GM21423 (cell line): ENCODE measurements around the gene C1orf210.

Experiments used
- ATAC-seq: cut with Tn5 transposase; IDR thresholded peaks from one replicate; pipeline ENCODE4 v1.9.1; 2021; ENCODE audit warnings: mild to moderate bottlenecking, moderate library complexity; ENCODE audit not compliant: unreplicated experiment

C1orf210 gene

DNA sequence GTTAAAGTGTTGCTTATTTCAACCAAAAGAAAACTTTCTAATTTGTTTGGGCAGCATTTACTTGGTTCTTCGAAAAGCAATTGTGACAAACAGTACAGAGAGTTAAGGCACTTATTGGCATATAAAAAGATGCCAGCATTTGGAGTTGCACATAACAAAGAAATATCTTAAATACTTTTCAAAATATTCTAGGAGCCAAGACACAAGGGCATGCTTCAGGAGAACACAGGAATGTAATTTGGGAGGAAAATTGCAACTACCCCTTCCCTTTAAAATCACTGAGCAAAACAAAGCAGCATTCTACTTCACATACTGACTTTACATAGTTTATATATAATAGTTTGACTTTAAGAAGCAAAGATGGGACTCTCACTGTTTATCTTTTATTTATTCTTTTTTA, 10.8 kb upstream of the C1orf210 start:
- no peak for ATAC-seq

DNA sequence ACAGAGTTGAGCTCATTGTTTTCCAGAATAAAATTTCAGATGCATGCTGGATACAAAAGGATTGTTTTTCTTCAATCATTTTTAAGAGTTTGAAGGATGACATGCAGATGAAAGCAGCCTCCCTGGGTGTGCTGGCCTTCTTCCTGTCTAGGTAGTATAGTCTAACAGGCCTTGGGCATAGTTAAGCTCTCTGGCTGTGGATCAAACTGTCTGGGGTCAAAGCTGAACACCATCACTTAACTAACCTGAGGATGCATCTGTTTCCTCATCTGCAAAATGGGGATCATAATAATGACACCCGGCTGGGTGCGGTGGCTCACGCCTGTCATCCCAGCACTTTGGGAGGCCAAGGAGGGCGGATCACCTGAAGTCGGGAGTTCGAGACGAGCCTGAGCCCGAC, 9.4 kb upstream of the C1orf210 start:
- ATAC-seq: no peak

DNA sequence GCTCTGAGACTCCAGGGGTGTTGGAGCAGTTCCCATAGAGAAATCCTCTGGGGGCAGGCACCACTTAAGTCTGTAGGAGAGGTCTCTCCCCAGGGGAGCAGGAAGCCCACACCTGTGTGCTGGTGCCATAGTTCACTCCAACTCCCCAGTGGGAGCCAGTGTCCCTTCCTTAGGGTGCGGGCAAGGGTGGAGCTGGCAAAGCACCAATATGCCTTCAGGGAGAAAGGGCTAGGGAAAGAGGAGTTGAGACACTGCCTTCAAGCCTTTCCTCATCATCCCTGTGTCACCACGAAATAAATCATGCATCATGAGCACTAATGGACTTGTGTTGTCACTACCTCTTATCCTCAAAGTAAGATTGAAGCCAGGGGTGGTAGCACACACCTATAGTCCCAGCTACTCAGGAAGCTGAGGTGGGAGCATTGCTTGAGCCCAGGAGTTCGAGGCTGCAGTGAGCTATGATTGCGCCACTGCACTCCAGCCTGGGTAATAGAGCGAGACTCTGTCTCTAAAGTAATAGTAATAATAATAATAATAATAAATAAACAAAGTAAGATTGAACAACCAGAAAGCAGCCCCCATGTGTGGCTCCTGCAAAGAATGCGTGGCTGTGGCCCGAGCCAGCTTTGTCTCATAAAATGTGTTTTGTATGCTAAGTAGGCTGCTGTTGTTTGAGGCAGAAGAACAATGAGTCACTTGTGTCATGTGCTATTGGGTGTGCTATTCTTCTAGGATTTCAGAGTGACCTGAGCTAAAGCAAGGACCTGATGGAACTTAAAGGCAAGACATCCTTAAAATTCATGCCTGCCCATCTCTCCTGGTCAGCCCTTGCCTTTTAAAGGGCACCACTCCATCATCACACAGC, 8.7 kb upstream of the C1orf210 start:
- no peak for ATAC-seq

DNA sequence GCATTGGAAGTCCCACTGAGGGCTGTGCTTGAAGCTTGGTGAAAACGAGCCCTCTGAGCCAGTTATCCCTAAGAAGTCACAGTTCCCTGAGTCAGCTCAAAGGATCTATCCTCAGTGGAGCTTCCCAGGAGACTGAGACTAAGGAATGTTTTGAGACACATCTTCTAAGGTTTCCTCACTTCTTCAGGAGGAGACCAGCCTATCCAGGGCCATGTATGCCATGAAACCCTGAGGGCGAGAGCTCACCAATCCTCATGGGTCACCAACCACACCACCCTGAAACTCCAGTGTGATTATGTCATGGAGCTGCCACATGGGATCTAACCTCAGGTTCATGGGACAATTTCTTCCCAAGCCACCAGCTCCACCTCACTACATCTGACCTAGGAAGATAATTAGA, 7.8 kb upstream of the C1orf210 start:
- ATAC-seq: no peak

DNA sequence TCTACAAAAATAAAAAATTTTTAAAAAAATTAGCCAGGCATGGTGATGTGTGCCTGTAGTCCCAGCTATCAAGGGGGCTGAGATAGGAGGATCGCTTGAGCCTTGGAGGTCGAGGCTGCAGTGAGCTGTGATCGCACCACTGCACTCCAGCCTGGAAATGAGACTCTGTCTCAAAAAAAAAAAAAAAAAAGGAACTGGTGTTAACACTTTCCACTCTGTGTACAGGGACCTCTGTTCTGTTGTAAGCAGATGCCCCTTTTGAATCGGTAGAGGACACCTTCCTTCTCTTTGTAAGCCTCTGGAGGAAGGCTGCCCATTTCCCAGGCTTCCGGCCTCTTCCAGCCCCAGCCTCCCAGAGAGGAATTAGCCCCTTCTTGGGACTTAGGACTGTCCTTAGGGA, 7.3 kb upstream of the C1orf210 start:
- no peak for ATAC-seq

DNA sequence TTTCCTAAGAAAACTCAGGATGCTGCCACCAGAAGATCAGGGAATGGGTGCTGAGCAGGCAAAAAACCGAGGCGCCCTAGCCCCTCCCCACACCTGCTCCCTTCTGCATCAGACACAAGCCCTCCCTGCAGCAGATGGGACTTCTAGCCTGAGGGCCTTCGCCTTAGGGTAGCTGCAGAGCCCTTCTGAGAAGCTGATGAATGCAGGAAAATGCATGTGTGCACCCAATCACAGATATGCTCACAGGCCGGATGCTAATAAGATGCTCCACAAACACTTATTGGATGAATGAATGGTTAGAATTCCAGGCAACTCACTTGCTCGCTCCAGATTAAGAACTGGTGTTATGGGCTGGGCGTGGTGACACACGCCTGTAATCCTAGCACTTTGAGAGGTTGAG, 6.8 kb upstream of the C1orf210 start:
- ATAC-seq: no peak

DNA sequence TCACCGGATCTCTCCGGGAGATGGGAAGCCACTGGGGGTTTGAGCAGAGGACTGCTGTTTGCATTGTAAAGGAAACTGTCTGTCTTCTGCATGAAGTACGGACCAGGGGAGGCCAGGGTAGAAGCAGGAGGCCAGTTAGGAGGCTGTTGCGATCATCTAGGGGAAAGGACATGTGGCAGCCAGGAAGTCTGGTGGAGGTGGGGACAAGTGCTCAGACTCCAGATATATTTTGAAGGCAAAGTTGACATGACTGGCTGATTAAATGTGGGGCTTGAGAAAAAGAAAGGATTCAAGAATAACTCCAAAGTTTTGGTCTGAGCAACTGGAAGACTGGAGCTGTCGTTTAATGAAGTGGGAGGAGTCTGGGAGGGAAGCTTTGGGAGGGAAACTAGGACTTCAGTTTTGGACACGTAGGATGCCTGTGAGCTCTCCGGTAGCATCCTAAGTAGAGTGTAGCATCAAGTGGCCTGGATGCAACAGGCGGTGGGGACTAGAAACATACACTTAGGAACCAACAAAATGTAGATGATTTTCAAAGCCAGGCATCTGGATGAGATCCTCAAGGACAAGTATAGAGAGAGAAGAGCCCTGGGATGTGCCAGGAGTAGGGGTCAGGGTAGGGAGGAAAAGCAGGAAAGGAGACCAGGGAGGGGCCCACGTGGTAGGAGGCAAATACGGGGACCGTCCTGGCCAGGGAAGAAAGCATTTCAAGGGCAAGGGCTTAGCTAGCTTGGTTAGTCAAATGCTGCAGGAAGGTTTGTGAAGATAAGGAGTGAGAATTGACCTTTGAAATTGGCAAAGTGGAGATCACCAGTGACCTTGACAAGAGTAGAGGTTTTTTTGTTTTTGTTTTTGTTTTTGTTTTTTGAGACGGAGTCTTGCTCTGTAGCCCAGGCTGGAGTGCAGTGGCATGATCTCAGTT, 3.7 kb upstream of the C1orf210 start:
- ATAC-seq: no peak

DNA sequence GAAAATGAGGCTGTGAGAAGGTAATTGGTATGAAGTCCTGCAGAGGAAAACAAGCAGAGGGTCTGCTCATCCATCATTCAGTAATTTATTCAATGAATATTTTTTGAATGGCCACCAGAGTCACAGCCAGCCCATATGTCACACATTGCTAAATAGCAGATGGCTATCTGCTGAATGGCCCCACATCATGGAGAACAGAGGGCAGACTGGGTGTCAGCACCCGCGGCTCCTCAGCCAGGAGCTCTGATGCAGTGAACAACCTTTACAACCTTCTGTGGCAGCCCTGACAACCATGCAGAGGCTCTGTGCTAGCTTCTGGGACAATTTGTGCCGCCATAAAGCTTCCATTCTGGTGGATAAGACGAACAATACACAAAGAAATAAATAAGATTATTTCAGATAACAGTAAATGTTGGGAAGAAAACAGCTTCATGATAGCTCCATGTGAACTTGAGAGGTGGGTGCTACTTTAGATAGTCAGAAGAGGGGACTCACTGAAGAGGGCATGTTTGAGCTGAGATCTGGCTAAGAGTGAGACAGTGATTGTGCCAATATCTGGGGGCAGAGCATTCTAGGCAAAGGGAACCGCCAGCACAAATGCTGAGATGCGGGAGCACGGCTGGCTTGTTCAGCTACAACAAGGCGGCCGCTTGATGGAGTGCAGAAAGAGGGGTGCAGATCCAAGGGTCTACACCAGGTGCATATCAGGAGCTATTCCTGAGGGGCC, 2.8 kb upstream of the C1orf210 start:
- no peak for ATAC-seq

DNA sequence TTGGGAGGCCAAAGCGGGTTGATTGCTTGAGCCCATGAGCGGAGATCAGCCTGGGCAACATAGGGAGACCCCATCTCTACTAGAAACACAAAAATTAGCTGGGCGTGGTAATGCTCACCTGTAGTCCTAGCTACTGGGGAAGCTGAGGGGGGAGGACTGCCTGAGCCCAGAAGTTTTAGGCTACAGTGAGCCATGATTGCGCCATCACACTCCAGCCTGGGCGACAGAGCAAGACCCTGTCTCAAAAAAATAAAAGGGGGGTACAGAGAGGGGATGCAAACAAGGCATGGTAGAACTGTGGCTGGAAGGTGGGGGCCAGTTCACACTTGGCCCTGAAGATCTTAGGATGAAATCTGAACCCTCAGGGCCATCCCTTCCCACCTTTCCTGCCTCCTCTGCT, 1.2 kb upstream of the C1orf210 start:
- no peak for ATAC-seq

DNA sequence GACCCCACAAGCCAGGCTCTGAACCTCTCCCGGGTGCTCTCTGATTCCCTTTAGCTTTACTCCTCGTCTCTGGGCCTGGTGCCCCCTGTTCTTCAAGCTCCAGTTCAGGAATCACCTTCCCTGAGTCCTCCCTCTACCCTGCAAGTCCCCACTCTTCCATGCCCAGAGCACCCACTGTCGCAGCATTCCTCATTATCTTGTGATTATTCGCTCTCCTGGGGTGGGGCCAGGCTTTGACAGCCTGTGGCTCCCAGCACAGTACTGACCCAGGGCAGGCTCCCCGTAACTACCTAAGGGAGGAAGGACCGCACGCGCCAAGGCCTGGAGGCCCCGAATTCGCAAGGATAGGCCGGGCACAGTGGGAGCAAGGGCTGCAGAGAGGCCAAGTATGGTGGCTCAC, 734 bp upstream of the C1orf210 start:
- ATAC-seq: no peak

DNA sequence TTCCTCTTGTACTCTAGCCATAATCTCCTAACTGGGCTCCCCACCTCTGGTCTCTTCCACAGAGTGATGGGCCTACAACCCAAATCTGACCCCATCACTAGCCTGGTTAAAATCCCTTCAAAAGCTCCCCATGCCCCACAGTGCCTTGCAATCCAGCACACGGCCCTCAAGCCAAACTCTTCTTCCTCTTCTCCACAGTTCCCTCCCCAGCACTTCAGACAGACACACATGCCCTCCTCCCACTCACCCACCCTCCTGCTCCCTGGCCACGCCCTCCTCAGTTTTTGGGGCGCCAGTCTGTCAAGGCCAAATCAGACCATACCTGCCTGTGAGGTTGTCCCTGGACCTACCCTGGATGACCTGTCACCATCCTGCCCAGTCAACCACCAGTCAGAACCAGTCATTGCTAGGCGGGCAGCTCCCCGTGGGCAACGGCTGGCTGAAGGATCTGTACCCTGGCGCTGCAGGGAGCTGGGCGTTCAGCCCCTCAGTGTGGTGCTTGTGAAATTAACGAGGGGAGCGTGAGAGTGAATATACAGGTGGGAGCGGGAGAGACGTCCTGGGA, 753 bp downstream of the C1orf210 start:
- ATAC-seq: no peak

DNA sequence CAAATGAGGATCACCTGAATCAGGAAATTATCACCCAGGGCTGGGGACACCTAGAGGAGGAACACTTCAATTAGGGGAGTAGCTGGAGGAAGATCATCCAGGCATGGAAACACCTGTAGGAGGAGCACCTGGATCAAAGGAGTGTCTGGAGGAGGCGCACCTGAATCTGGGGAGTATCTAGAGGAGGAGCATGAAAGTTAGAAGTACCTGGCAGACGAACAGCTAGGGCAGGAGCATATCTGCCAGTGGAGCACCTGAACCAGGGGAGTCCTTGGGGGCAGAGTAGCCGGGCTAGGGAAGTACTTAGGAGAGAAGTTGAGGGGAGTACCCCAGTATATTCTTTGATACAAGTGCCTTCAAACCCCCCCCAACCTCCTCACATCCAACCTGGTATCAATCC, 1.3 kb downstream of the C1orf210 start:
- no peak for ATAC-seq

DNA sequence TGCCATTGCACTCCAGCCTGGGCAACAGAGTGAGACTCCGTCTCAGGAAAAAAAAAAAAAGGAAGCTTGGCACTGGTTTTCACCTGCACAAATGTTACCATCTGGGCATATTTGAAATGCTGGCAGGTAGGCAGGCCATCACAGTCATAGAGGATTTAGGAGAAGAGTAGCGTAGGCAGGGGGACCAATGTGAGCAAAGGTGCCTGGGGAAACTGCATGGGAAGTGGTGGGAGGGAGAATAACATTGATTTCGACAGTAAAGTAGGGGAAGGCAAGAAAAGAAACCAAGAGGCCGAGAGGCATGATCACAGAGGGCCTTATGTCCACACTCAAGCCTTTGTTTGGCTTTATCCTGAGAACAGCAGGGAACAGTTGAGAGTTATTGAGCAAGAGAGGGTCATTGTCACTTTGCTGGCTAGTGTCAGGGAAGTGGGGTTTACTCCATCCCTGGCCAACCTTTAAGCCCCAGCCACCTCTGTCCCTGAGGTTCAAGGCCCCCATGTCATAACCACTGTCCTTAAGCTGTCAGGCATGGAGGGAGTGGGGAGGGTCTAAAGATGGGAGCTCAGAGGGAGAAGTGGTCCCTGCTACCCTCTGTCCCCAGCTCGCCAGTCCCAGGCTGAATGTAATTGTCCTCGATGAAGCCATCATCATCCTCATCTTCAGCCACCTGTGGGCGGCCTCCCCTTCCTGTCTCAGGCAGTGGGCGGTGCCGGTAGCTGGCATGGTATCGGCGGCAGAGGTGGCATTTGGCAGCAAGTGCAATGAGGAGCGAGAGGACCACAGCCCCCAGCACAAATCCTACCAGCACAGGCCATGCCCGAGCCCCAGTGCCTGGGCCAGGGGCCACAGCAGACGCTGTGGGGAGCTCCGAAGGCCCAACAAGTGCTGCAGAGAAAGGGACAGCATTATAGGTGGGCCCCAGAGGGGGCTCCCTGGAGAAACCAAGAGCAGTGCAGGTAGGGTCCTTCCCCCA, 2.9 kb downstream of the C1orf210 start:
- ATAC-seq: no peak

DNA sequence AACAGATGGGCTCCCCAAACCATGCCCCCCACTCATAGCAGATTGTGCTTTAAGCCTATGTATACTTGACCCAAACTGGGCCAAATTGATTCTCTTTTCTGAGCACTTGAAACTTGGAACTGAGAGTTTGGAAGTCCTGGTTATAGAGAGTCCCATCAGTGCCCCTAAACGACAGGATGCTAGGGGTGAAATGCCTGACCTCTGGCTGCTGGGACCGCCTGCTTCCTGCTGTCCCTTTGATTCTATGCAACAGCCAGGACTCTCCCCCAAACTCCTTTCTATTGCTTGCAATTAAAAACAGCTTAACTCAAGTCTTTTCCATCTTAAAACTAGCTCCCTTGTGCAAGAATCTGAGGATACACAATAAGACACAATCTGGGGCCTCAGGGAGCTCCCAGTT, 4.7 kb downstream of the C1orf210 start:
- ATAC-seq: no peak

DNA sequence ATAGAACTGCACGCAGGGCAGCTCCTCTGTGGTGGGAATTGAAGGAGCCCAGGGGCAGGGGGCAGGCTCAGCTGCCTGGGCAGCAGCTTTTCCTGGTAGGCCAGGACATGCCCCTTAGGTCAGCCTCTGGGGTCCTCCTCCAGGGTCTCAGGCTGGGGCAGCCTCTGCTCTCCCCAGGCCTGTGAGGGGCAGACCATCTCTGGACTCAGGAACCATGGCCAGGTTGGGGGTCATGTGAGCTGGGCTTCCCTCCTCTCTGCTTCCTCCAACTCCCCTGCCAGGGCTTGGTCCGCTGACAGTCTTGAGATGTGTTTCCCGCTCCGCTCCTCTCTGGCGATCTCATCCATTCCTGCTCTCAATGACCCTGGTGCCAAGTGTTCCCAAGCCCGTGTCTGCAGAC, 5.7 kb downstream of the C1orf210 start:
- ATAC-seq: no peak

DNA sequence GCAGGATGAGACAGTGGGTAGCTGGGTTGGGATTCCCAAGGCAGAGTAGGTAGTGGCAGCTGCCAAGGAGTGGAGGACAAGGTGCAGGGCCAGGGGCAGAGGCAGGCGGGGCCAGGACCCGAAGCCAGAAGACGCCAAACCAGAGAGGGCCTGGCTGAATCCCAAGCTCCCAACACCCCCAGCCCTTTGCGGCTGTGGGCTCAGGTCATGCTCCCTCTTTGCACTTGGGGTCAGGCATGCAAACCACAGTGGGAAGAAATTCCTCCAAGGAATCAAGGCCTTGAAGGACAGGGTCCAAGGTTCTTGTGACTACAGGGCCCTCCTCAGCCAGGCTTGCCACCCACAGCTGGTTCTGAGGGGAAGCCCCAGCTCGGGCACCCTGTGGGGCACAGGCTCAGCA, 6.2 kb downstream of the C1orf210 start:
- no peak for ATAC-seq

DNA sequence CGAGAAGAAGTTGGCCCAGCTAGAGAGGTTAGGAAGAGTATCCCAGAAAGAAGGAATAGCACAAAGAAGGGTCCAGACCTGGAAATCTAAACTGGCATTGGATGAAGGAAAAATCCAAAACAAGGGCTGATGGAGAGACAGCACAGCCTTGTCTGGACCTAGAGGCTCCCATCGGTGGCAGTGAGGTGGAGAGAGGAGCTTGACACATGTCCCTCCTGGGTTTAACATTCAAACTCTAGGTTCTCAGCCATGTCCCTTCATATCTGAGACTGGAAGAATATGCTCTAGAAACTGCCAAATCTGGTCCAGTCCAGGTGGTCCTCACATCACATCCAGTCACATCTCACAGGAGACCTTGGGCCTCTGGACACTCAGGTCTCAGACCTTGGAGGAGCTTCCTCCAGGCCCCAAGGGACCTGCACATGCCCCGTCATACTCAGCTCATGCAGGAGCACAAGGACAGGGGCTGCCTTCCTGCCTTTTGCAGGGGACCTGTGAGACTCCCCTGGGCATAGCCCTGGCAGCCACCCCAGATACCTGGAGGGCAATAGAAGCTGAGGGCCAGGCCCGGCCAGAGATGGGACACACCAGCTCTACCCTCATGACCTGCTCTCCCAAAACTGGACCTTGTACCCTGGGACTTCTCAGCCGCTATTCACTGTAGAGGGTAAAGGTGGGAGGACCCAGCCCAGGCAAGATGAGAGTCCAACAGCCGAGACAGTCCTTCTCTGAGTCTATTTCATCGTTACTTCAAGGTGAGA, 8.1 kb downstream of the C1orf210 start:
- no peak for ATAC-seq

DNA sequence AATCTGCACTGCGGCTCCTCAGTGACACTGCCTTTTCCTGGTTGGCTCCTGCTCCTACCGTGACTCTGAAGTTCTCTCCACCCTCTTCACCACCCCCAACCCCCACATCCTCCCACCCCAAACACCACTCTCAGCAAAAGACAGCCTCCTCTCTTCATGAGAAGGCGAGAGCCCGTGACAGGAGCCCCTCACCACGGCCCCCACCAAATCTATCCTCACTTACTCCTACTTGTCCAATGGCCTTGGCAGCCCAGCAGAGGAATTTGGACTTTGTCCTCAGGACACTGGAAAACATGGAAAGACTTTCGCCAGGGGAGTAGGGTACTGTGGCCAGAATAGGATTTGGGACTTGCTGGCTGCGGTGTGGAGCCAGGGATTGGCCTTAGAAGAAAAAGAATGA, 8.7 kb downstream of the C1orf210 start:
- no peak for ATAC-seq
